Epithelial cell of proximal tubule (primary cell): ENCODE results near the gene MAFB. TPM values are rescaled to one million over a fixed set of nuclear protein-coding genes. Genes with fewer than 3 reads are reported as not detected.
A peak's percentile ranks its signal among the peaks of the same experiment; 100 is the strongest.

Experiments used
- DNase-seq: peaks from one replicate; pipeline ENCODE4 v3.0.0-alpha.2; 2011; ENCODE audit warnings: low read depth
- H3K4me3 ChIP-seq: 2 replicates; pipeline ENCODE4 v1.5.1; 2011; ENCODE audit warnings: low read depth, mild to moderate bottlenecking, low read length
- total RNA-seq: library from RNA; depleted of rRNA; stranded (reverse); fragments of >200 nt; gene quantifications from 2 replicates; pipeline ENCODE4 v1.2.3, GENCODE V29; 2015
- TF ChIP-seq, protein P1 (sequence below): conservative IDR thresholded peaks from 2 replicates; pipeline ENCODE4 v1.5.1; 2012; ENCODE audit warnings: low read depth, mild to moderate bottlenecking, low read length

MAFB gene
- total RNA-seq, 1 donor from 2014 or later: 0.12 TPM

DNA sequence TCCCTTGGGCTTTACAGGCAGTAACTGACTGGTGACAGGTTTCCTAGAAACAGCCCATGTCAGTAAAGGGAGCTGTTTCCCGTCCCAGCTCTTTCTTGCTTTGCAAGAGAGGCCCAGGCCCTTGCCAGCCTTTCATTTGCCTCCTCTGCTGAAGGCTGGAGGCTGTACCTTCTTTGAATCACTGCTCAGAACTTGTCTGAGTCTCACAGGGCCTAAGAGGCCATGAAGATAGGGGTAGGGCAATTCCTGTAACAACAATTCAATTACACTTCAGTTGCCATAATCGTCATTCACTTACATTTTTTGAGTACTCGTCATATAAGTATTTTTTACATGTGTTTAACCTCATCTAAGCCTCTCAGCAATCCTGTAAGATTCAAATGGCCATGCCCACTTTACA, 25.9 kb upstream of the MAFB start:
- DNase-seq: no peak
- no peak overlapping the region for H3K4me3 ChIP-seq
- TF ChIP-seq, protein P1, sequence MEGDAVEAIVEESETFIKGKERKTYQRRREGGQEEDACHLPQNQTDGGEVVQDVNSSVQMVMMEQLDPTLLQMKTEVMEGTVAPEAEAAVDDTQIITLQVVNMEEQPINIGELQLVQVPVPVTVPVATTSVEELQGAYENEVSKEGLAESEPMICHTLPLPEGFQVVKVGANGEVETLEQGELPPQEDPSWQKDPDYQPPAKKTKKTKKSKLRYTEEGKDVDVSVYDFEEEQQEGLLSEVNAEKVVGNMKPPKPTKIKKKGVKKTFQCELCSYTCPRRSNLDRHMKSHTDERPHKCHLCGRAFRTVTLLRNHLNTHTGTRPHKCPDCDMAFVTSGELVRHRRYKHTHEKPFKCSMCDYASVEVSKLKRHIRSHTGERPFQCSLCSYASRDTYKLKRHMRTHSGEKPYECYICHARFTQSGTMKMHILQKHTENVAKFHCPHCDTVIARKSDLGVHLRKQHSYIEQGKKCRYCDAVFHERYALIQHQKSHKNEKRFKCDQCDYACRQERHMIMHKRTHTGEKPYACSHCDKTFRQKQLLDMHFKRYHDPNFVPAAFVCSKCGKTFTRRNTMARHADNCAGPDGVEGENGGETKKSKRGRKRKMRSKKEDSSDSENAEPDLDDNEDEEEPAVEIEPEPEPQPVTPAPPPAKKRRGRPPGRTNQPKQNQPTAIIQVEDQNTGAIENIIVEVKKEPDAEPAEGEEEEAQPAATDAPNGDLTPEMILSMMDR: no peak

DNA sequence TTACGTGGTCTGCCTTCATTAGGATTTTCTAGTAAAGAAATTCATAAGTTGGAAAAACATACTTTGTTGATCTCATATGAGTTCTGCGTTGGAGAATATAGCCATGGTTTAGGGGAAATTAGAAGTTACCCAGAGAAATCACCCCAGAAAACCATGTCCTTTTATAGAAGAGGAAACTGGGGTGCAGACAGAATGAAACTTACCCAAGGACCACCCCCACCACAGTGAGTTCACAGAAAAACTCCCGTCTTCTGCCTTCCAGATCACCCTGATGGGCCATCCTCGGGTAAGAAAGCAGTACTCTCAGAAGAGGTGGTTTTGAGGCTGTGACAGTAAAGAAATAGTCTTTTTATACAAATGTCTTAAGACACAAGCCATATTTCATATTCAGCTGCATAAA, 25.1 kb upstream of the MAFB start:
- TF ChIP-seq, protein P1: no peak
- no peak for DNase-seq
- H3K4me3 ChIP-seq: no peak overlapping the region

DNA sequence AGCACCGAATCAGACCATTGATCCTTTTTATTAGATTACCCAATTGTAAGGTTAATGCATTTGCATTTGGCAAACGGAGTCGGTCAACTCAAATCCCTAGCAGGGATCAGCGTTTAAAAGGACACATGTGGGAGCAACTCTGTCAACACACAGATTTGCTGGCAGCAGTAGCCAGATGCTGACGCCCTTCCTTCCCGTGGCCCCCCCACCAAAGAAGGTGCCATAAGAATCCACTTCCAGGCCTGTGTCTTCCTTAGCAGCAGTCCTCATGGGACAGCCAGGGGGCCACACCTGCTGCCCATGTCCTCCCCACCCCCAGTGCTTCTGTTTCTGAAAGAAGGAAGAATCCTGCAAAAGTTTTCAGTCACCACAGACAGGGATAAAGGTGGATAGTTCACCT, 24.5 kb upstream of the MAFB start:
- TF ChIP-seq, protein P1: no peak
- no peak overlapping the region for H3K4me3 ChIP-seq
- DNase-seq: no peak

DNA sequence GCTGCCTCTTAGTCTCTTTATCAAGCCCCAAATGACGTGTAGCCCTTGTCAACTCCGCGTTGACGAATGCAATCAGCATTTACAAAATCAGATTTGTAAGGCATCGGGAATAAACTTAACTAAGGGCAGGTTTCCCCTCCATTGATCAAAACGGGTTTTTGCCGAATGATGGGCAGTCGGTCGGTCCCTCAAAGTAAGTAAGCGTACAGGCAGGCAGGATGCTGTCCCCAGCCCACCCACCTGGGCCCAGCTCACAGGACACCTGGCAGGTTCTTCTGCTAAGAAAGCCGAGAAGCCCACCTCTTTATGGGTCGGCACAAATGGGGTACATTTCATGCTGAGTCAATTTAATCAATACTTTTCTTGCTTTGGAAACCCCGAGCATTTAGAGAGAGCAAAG, 22.0 kb upstream of the MAFB start:
- no peak for DNase-seq
- no peak overlapping the region for H3K4me3 ChIP-seq
- TF ChIP-seq, protein P1: no peak

DNA sequence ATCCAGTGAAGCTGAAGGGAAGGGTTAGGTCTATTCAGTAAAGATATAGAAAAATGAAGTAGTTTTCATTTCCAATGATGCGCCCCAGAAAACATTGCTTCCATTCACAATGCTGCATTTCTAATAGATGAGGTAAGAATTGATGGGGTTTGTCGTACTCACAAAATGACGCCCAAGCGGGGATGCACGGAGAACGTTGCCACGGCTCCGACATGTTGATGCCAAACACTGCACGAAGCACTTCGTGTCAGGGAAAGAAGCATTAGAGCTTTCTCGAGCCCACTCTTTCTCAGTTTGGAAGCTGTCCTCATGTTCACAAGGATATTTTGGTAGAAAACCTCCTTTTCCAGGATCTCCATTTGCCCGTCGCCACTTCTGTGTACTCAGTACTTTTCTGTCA, 21.6 kb upstream of the MAFB start:
- H3K4me3 ChIP-seq: no peak overlapping the region
- TF ChIP-seq, protein P1: no peak
- no peak for DNase-seq

DNA sequence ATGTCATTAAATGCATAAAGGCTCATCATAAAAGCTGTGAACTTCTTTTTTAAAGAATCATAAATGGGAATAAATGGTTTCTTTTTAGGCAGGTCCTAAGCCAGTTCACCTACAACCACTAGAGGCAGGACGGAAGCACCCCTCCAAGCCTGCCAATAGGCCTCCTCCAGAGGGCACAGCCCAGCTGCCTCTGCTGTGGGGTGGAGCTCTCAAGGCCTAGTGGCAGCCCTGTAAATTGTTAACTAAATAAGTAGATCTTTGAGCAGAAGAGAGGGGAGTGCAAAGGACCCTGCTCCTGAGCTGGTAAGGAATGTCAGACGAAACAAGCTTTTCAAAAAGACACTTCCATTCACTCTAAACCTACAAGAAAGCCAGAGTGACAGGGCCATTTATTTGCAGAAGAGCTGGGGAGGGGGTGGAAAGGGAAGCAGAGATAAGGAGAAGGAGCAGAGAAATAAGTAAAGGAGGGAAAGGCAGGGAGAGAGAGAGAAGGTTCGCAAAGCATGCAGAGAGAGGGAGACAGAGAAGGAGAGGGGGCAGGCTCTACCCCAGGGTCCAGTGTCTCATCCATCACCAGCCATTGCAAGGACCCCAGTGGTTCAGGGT, 18.0 kb upstream of the MAFB start:
- TF ChIP-seq, protein P1: peak; percentile 39
- no peak for DNase-seq
- H3K4me3 ChIP-seq: no peak overlapping the region

DNA sequence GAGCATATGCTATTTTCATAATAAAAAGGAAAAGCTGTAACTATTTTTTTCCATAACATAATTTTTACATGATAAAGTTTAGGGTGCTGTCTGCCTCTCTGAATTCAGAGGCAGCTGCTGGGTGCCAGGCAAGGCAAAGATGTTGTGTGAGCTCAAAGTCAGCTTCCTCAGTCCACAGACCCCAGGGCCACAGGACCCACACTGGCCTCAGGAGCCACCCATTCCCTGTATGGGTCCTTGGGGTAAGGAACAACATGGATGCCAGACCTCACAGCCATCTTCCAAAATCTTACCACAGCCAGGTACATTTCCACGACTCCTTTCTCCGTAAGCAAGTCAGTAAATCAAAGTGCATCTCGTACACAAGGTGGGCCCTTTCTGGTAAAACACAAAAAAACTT, 16.4 kb upstream of the MAFB start:
- DNase-seq: no peak
- TF ChIP-seq, protein P1: no peak
- no peak overlapping the region for H3K4me3 ChIP-seq
